Central memory CD8-positive, alpha-beta T cell (primary cell): ENCODE measurements around the gene SRRM2.
"Not testable (repeated sequence)": the region's sequence is repeated elsewhere in the genome, so short reads cannot be mapped to it uniquely, and the experiment has no call there.

Experiments used
- ATAC-seq: fragments of 150-1000 bp; cut with Tn5 transposase; replicated peaks from 2 replicates; pipeline ENCODE4 v1.10.0; 2022; ENCODE audit warnings: mild to moderate bottlenecking, moderate FRiP score, moderate number of reproducible peaks; ENCODE audit not compliant: poor library complexity, severe bottlenecking; ENCODE audit errors: extremely low read depth
- DNase-seq, 2 donors: peaks; one replicate each; pipeline ENCODE4 v3.0.0; 2021; ENCODE audit warnings: low spot score in 2 of 2
- H3K27ac Mint-ChIP-seq: one replicate; pipeline ENCODE4 v1.8.0; 2022; ENCODE audit warnings: low read depth, mild to moderate bottlenecking, moderate library complexity, mixed read lengths
- H3K27me3 Mint-ChIP-seq: one replicate; pipeline ENCODE4 v1.8.0; 2022; ENCODE audit warnings: mixed read lengths
- H3K36me3 Mint-ChIP-seq: one replicate; pipeline ENCODE4 v1.8.0; 2022; ENCODE audit warnings: mild to moderate bottlenecking, moderate library complexity, mixed read lengths; ENCODE audit not compliant: insufficient read depth
- H3K4me1 Mint-ChIP-seq: one replicate; pipeline ENCODE4 v1.8.0; 2022; ENCODE audit warnings: mixed read lengths
- H3K4me3 Mint-ChIP-seq: one replicate; pipeline ENCODE4 v1.8.0; 2022; ENCODE audit warnings: mild to moderate bottlenecking, moderate library complexity, mixed read lengths
- H3K9me3 Mint-ChIP-seq: one replicate; pipeline ENCODE4 v1.8.0; 2022; ENCODE audit warnings: mixed read lengths

The SRRM2 gene

DNA sequence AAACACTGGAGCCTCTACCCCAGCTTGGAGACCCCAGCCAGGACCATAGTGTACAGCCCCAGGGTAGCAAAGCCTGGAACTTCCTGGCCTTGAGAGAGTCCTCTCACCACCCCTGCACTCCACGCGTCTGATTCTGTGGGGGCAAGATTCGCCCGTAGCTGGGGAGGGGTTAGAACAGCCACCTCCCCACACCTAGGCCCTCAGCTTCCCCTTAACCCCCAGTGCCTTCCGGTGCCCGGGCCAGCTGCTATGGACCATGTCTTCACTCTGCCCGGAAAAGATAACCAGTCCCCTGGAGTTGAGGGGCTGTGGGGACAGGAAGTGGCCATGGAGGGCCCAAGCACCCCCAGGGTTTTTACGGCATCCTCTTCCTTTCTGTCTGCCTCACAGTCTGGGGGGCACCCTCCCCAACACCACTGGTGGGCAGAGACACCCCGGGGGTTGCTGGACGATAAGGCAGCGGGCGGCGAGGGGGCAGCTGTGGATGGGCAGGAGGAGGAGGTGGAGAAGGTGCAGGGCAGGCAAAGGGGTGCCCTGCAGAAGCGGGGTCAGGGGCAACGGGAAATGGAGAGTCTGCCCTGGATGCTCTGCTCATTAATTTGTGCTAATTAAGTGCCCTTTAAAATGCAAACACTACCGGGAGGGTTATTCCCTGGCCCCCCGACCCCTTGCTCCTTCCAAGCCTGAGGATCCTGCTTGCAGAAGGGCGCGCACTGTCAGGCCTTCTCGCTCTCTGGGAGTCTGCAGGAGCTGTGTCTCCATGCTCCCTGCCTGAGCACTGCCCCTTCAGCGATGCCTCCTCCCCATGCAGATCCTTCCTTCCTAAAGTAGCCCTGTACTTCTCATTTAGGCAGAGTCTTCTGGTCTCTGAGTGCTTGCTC, 34.8 kb upstream of the SRRM2 start:
- Mint-ChIP-seq H3K4me1 (peaks cover 12% of the 10 kb centered on the region), H3K27ac (peak overlapping the region; percentile 6), H3K4me3 (no peak overlapping the region), H3K9me3 (no peaks in the 10 kb centered on the region), H3K36me3 (peaks cover 3% of the 10 kb centered on the region), H3K27me3 (no peaks in the 10 kb centered on the region)
- ATAC-seq: no peak
- DNase-seq: no peak

DNA sequence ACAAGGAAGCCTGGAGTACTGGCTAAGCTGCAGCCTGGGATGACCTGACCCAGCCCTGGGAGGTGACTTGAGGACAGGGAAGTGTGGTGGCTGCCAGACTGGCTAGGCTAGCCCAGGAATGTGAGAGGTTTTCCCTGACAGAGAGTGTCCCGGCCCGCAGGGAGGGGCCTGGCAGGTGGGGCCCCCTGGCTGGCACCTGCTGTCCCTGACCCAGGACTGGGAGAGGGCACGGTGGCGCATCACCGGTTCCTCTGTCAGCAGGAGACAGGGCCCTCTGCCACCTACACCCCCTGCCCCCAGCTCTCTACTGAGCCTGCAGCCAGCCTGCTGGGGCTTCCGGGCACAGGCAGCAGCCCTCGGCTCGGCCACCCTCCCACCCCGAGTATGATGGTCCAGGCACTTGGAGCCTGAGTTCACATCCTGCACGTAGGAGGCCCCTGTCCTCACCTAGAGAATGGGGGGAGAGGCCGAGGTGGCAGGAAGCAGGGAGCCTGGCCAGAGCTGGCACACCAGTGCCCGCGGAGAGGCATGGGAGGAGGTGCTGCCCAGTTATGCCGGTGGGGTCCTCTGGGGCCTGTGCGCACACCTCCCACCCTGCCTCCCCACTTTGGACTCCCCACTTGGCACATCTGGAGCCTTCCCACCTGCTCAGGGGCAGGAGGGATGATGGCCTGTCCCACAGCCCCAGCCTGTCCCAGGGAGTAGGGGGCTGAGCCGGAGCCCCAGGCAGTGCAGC, 32.9 kb upstream of the SRRM2 start:
- H3K4me3 Mint-ChIP-seq: peak overlapping the region; percentile 44
- H3K27me3 Mint-ChIP-seq: peaks cover 6% of the 10 kb centered on the region

GRCh38 chr16:2720064-2720457, 32.4 kb upstream of the SRRM2 start, which contains the start of gene PRSS27:
TSS of gene PRSS27 (minus strand) at chr16:2720224. CDS start at chr16:2720160, 64 bp downstream.
- Mint-ChIP-seq H3K9me3 (no peaks in the 10 kb centered on the region), H3K27me3 (peaks cover 12% of the 10 kb centered on the region), H3K36me3 (peaks cover 3% of the 10 kb centered on the region), H3K27ac (peak within 1 kb of the TSS; percentile 70), H3K4me1 (peaks cover 7% of the 10 kb centered on the region), H3K4me3 (peak within 1 kb of the TSS; percentile 78)
- ATAC-seq: no peak
- DNase-seq: no peak

More for the DNA sequence above, 32.9 kb upstream of the SRRM2 start:
- Mint-ChIP-seq H3K9me3 (no peaks in the 10 kb centered on the region), H3K4me1 (peaks cover 12% of the 10 kb centered on the region), H3K27ac (no peak overlapping the region), H3K36me3 (peaks cover 3% of the 10 kb centered on the region)
- ATAC-seq (no peak), DNase-seq (no peak)

DNA sequence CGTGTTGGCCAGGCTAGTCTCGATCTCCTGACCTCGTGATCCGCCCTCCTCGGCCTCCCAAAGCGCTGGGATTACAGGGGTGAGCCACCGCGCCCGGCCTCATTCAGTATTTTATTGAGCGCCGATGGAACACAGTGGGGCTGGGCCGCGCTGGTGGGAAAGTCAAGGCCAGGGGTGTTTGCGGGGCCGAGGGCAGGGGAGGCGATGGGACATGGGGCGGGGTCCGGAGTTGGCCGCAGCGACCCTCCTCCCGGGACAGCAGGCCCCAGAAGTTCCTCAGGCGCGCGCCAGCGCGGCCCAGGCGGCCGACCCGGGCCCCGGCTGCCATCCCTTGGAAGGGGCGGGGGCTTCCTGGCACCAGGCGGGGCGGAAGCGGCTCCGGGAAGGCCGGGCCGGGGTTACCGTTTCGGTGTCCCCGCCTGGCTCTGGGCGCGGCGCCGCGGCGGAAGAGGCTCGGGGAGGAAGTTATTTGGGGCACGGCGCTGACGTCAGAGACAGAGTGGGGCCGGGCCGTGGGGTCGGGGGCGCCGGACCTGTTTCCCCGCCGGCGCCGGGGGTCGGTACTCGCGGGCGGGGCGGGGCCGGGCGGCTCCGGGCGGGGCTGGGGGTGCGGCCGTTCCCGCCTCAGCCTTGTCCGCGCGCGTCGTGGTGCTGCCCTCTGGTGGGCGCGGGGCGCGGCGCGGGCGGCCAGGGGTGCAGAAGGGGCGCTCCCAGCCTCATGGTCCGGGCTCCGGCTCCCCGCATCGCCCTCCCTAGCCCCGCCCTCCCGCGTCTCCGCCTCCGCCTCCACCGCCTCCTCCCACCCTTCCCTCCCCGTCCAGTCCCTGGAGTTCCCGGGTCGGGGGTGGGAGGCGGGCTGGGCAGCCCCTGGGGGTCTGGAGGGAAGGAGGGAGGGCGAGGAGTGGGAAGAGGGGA, 31.5 kb upstream of the SRRM2 start:
- no peaks in the 10 kb centered on the region for H3K9me3 Mint-ChIP-seq
- peak; percentile 67 to 72 for DNase-seq
- H3K27ac Mint-ChIP-seq: peak overlapping the region; percentile 70
- H3K27me3 Mint-ChIP-seq: peaks cover 20% of the 10 kb centered on the region
- peaks cover 3% of the 10 kb centered on the region for H3K36me3 Mint-ChIP-seq
- ATAC-seq: peak; percentile 91
- peak overlapping the region; percentile 78 for H3K4me3 Mint-ChIP-seq
- peaks cover 3% of the 10 kb centered on the region for H3K4me1 Mint-ChIP-seq

- Mint-ChIP-seq H3K4me3 (peak overlapping the region; percentile 78), H3K27me3 (peaks cover 20% of the 10 kb centered on the region)
- ATAC-seq, H3K27ac Mint-ChIP-seq, H3K4me1 Mint-ChIP-seq, H3K36me3 Mint-ChIP-seq, DNase-seq, H3K9me3 Mint-ChIP-seq: not testable (repeated sequence)
These were observed 30.7 kb upstream of the SRRM2 start for GRCh38 chr16:2721634-2722173.

- DNase-seq (no peak), ATAC-seq (no peak)
- Mint-ChIP-seq H3K36me3 (peaks cover 2% of the 10 kb centered on the region), H3K4me3 (no peak overlapping the region), H3K27me3 (peaks cover 20% of the 10 kb centered on the region), H3K4me1 (no peaks in the 10 kb centered on the region), H3K27ac (no peak overlapping the region), H3K9me3 (no peaks in the 10 kb centered on the region)
These were observed 28.3 kb upstream of the SRRM2 start for GRCh38 chr16:2724088-2724676.

- DNase-seq (no peak), ATAC-seq (no peak)
- peaks cover 2% of the 10 kb centered on the region for H3K36me3 Mint-ChIP-seq
- no peaks in the 10 kb centered on the region for H3K9me3 Mint-ChIP-seq
- H3K27ac Mint-ChIP-seq: no peak overlapping the region
- H3K27me3 Mint-ChIP-seq: peaks cover 20% of the 10 kb centered on the region
- H3K4me3 Mint-ChIP-seq: no peak overlapping the region
- H3K4me1 Mint-ChIP-seq: no peaks in the 10 kb centered on the region
These were observed 27.6 kb upstream of the SRRM2 start for GRCh38 chr16:2724816-2725348.

DNA sequence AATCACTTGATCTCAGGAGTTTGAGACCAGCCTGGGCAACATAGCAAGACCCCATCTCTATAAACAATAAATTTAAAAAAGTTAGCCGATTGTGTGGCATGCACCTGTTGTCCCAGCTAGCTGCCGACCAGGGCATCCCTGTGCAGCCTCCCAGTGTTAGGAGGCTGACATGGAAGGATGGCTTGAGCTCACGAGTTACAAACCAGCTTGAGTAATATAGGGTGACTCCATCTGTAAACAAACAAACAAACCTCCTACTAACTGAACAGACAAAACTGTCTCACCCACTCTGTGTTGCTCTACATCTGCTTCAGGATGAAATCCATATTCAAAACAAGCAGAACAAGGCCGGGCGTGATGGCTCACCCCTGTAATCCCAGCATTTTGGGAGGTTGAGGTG, 25.5 kb upstream of the SRRM2 start:
- H3K27me3 Mint-ChIP-seq: peaks cover 20% of the 10 kb centered on the region
- no peak overlapping the region for H3K4me3 Mint-ChIP-seq
- H3K36me3 Mint-ChIP-seq: no peaks in the 10 kb centered on the region
- no peaks in the 10 kb centered on the region for H3K4me1 Mint-ChIP-seq
- H3K9me3 Mint-ChIP-seq: no peaks in the 10 kb centered on the region
- no peak overlapping the region for H3K27ac Mint-ChIP-seq
- no peak for DNase-seq
- ATAC-seq: no peak

DNA sequence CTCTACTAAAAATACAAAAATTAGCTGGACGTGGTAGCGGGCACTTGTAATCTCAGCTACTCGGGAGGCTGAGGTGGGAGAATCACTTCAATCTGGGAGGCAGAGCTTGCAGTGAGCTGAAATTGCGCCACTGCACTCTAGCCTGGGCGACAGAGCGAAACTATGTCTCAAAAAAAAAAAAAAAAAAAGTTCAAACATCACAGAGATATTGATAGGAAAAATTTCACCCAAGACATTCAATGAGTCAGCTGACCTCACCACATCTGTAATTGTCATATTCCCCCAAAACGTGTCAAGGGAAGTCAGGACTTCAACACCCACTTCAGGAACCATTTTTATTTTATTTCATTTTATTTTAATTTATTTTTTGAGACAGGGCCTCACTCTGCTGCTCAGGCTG, 24.4 kb upstream of the SRRM2 start:
- Mint-ChIP-seq H3K4me1 (no peaks in the 10 kb centered on the region), H3K36me3 (no peaks in the 10 kb centered on the region), H3K9me3 (no peaks in the 10 kb centered on the region), H3K27me3 (peaks cover 20% of the 10 kb centered on the region), H3K27ac (no peak overlapping the region), H3K4me3 (no peak overlapping the region)
- DNase-seq (no peak), ATAC-seq (no peak)

- peaks cover 8% of the 10 kb centered on the region for H3K27me3 Mint-ChIP-seq
- H3K36me3 Mint-ChIP-seq: no peaks in the 10 kb centered on the region
- H3K4me1 Mint-ChIP-seq: no peaks in the 10 kb centered on the region
- DNase-seq (no peak), ATAC-seq (no peak)
- no peak overlapping the region for H3K27ac Mint-ChIP-seq
- H3K4me3 Mint-ChIP-seq: no peak overlapping the region
- H3K9me3 Mint-ChIP-seq: no peaks in the 10 kb centered on the region
These were observed 17.5 kb upstream of the SRRM2 start for GRCh38 chr16:2734844-2735515.

DNA sequence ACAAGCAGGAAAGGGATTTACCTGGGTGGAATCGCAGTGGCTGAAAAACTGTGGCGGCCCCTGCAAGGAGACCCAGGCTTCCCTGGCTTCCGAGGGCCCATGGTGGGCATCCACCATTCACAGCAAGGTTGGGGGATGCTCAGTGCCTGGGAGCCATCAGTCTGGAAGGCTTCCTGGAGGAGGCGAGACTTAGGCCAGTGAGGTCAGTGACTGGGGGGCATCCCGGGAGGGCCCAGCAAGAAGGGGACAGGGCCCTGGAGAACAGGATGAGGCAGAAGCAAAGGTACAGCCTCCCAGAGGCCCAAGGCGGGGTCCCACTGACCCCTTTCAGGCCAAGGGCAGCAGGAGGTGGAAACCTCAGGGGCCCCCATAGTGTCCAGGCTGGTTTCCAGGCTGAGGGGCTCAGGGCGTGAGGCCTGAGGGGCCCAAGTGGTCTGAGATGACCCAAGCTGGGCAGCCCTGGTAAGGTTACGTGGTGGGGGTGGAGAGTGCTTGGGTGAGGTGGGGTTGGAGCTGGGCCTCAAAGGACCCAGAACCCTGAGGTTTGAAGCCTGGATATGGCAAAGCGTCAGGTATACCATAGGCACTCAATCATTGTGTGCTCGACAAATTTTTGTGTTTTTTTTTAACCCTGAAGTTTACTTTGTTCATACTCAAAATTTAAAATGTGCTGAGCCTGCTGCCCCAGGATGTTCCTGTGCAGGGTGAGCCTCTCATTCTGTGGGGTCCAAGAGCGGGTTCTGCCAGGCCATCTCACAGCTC, 15.8 kb upstream of the SRRM2 start:
- DNase-seq (no peak), ATAC-seq (no peak)
- Mint-ChIP-seq H3K9me3 (no peaks in the 10 kb centered on the region), H3K27me3 (peaks cover 19% of the 10 kb centered on the region), H3K36me3 (no peaks in the 10 kb centered on the region), H3K4me1 (no peaks in the 10 kb centered on the region), H3K27ac (no peak overlapping the region), H3K4me3 (no peak overlapping the region)
